ENCODE results near the gene GRIA2.

- no peak for TF ChIP-seq POLR2A (IDR thresholded peaks at IDR 0.05; ENCODE audit: low read length)
- TF ChIP-seq GATA1 (IDR thresholded peaks at IDR 0.05; ENCODE audit: low read depth, low read length), result no peak
Observed at GRCh38 chr4:157357887-157358286, 137.4 kb downstream of the GRIA2 start.

All from erythroblast (primary cell).